Hepatocyte (in vitro differentiated cells): ENCODE measurements around the gene P4HA1. TPM values are rescaled to one million over a fixed set of nuclear protein-coding genes. Genes with fewer than 3 reads are reported as not detected.

ENCODE experiments used
- DNase-seq: peaks from one replicate; pipeline ENCODE4 v3.0.0-alpha.2; 2016; ENCODE audit warnings: low spot score
- H2AFZ ChIP-seq: fragments of 200-600 bp; sonication (generic); 2 replicates; pipeline ENCODE4 v1.6.0; 2016; ENCODE audit warnings: antibody characterized with exemption, mild to moderate bottlenecking
- H3K27ac ChIP-seq: fragments of 200-600 bp; sonication (generic); 2 replicates; pipeline ENCODE4 v1.5.1; 2016; ENCODE audit warnings: mild to moderate bottlenecking
- H3K27me3 ChIP-seq: fragments of 200-600 bp; sonication (generic); 2 replicates; pipeline ENCODE4 v1.6.1; 2016
- H3K36me3 ChIP-seq: fragments of 200-600 bp; sonication (generic); replicated peaks from 2 replicates; pipeline ENCODE4 v1.5.1; 2016; ENCODE audit warnings: low read depth; ENCODE audit not compliant: insufficient read depth
- H3K4me1 ChIP-seq: fragments of 200-600 bp; sonication (generic); 2 replicates; pipeline ENCODE4 v1.5.1; 2016; ENCODE audit warnings: mild to moderate bottlenecking, moderate library complexity; ENCODE audit not compliant: insufficient read depth
- H3K4me2 ChIP-seq: fragments of 200-600 bp; sonication (generic); 2 replicates; pipeline ENCODE4 v1.6.0; 2016
- H3K4me3 ChIP-seq: fragments of 200-600 bp; sonication (generic); 2 replicates; pipeline ENCODE4 v1.5.1; 2016; ENCODE audit warnings: mild to moderate bottlenecking
- H3K79me2 ChIP-seq: fragments of 200-600 bp; sonication (generic); 2 replicates; pipeline ENCODE4 v1.6.0; 2017; ENCODE audit warnings: mild to moderate bottlenecking
- H3K9me2 ChIP-seq: fragments of 200-600 bp; sonication (generic); replicated peaks from 2 replicates; pipeline ENCODE4 v1.6.0; 2017; ENCODE audit warnings: mild to moderate bottlenecking; ENCODE audit not compliant: insufficient read depth
- H3K9me3 ChIP-seq: fragments of 200-600 bp; sonication (generic); 2 replicates; pipeline ENCODE4 v1.5.1; 2016; ENCODE audit warnings: low read depth, mild to moderate bottlenecking
- H4K20me1 ChIP-seq: fragments of 200-600 bp; sonication (generic); 2 replicates; pipeline ENCODE4 v1.6.0; 2016; ENCODE audit warnings: mild to moderate bottlenecking; ENCODE audit not compliant: insufficient read depth, poor library complexity, severe bottlenecking
- CTCF ChIP-seq: fragments of 200-600 bp; sonication (generic); IDR thresholded peaks from 2 replicates; pipeline ENCODE4 v1.5.1; 2016; ENCODE audit warnings: antibody characterized with exemption, mild to moderate bottlenecking; ENCODE audit not compliant: poor library complexity
- EZH2 ChIP-seq: fragments of 200-600 bp; sonication (generic); IDR thresholded peaks from 2 replicates; pipeline ENCODE4 v1.6.1; 2016; ENCODE audit warnings: antibody characterized with exemption, mild to moderate bottlenecking, borderline replicate concordance
- EZH2phosphoT487 ChIP-seq: fragments of 200-600 bp; sonication (generic); IDR thresholded peaks from one replicate; pipeline ENCODE4 v1.6.1; 2018; ENCODE audit warnings: antibody characterized with exemption, mild to moderate bottlenecking, low read depth, moderate library complexity; ENCODE audit not compliant: unreplicated experiment, severe bottlenecking
- WGBS: methylation state at CpG from one replicate; pipeline ENCODE4 v1.1.6; 2016; ENCODE audit warnings: low lambda C conversion rate; ENCODE audit errors: missing lambda C conversion rate; 5-methylcytosine and 5-hydroxymethylcytosine counted together
- polyA plus RNA-seq: library from polyadenylated mRNA; unstranded; fragments of >200 nt; fragmentation: Nextera tagmentation; extraction: Ambion mirVana; gene quantifications from 2 replicates; pipeline ENCODE4 v1.2.1, GENCODE V29; 2016
- total RNA-seq: library from RNA; depleted of rRNA; stranded (reverse); fragments of >200 nt; gene quantifications from 2 replicates; pipeline ENCODE4 v1.2.3, GENCODE V29; 2014

P4HA1 gene
- total and polyA plus RNA-seq, 2 experiments from 2014 or later, result 140 to 145 TPM

- no peak for TF ChIP-seq CTCF
- TF ChIP-seq EZH2phosphoT487, result no peak
- no peak for TF ChIP-seq EZH2
- WGBS, result 72% methylated on average over 2 of the region's 2 CpGs
- no peak overlapping the region for H2AFZ ChIP-seq
- H3K27ac ChIP-seq, result no peak overlapping the region
- H3K4me2 ChIP-seq, result no peak overlapping the region
- H3K27me3 ChIP-seq, result no peaks in the 10 kb centered on the region
- H3K4me1 ChIP-seq, result no peaks in the 10 kb centered on the region
- H3K9me3 ChIP-seq, result no peaks in the 10 kb centered on the region
- H3K9me2 ChIP-seq, result no peaks in the 10 kb centered on the region
- H4K20me1 ChIP-seq, result no peaks in the 10 kb centered on the region
- DNase-seq, result no peak
- no peak overlapping the region for H3K4me3 ChIP-seq
- no peaks in the 10 kb centered on the region for H3K79me2 ChIP-seq
- H3K36me3 ChIP-seq, result no peaks in the 10 kb centered on the region
These were observed 34.6 kb upstream of the P4HA1 start for GRCh38 chr10:73131301-73131700.

DNA sequence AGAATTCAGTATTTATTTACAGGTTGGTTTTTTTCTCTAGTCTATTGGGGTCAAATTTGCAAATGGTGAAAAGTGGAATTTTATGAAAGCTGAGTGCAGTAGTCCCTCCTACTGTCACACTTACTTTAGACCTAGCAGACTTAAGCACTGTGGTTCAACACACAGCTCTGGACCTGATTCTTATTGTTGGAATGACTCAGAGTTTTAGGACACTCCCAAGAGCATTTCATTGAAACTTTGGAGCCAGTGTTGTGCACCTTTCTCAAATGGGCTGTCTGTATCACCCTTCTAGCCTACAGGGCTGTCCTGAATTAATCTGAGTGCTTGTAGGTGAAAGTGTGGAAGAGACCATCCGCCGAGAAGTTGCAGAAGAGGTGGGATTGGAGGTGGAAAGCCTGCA is 29.7 kb upstream of the P4HA1 start:
- H3K4me1 ChIP-seq, result no peaks in the 10 kb centered on the region

DNA sequence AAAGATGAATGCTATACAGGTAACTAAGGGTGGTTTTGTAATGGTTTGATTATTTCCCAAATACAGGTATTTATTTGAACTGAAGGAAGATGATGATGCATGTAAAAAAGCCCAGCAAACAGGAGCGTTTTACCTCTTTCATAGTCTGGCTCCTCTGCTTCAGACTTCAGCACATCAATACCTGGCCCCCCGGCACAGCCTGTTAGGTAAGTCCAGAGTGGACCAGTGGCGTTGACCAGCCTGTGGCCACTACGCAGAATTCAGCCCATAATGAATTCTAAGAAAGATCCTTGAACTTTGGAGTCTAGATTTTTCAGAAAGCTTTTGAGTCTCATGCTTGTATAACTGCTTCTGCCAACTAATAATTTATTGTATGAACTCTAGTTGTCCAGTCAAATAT is 23.3 kb upstream of the P4HA1 start:
- 87% methylated on average over 4 of the region's 4 CpGs for WGBS
- Histone ChIP-seq H3K4me3 (no peak overlapping the region), H3K9me2 (no peaks in the 10 kb centered on the region), H3K4me1 (no peaks in the 10 kb centered on the region), H3K79me2 (no peaks in the 10 kb centered on the region), H2AFZ (no peak overlapping the region), H4K20me1 (no peaks in the 10 kb centered on the region), H3K27ac (no peak overlapping the region), H3K9me3 (no peaks in the 10 kb centered on the region), H3K36me3 (no peaks in the 10 kb centered on the region), H3K27me3 (no peaks in the 10 kb centered on the region), H3K4me2 (no peak overlapping the region)
- DNase-seq, result no peak
- no peak for TF ChIP-seq EZH2phosphoT487
- no peak for TF ChIP-seq CTCF
- no peak for TF ChIP-seq EZH2

More for the DNA sequence above, 29.7 kb upstream of the P4HA1 start:
- Histone ChIP-seq H3K79me2 (no peaks in the 10 kb centered on the region), H4K20me1 (no peaks in the 10 kb centered on the region), H3K36me3 (no peaks in the 10 kb centered on the region), H3K9me2 (no peaks in the 10 kb centered on the region), H3K27me3 (no peaks in the 10 kb centered on the region), H2AFZ (no peak overlapping the region), H3K27ac (no peak overlapping the region), H3K4me2 (no peak overlapping the region), H3K4me3 (no peak overlapping the region), H3K9me3 (no peaks in the 10 kb centered on the region)
- DNase-seq, result no peak
- WGBS, result 100% methylated on average over 2 of the region's 2 CpGs
- TF ChIP-seq EZH2phosphoT487 (no peak), CTCF (no peak), EZH2 (no peak)

GRCh38 chr10:73119457-73119856 is 22.8 kb upstream of the P4HA1 start:
- Histone ChIP-seq H2AFZ (no peak overlapping the region), H3K4me3 (no peak overlapping the region), H3K79me2 (no peaks in the 10 kb centered on the region), H3K36me3 (no peaks in the 10 kb centered on the region), H3K27me3 (no peaks in the 10 kb centered on the region), H4K20me1 (no peaks in the 10 kb centered on the region), H3K9me2 (no peaks in the 10 kb centered on the region), H3K4me1 (no peaks in the 10 kb centered on the region), H3K9me3 (no peaks in the 10 kb centered on the region), H3K27ac (peak overlapping the region; percentile 9), H3K4me2 (no peak overlapping the region)
- DNase-seq, result no peak
- no peak for TF ChIP-seq EZH2
- no peak for TF ChIP-seq EZH2phosphoT487
- TF ChIP-seq CTCF, result no peak
- 63% methylated on average over 1 of the region's 1 CpG for WGBS
